ENCODE results near the gene RABEP2.

The RABEP2 gene

DNA sequence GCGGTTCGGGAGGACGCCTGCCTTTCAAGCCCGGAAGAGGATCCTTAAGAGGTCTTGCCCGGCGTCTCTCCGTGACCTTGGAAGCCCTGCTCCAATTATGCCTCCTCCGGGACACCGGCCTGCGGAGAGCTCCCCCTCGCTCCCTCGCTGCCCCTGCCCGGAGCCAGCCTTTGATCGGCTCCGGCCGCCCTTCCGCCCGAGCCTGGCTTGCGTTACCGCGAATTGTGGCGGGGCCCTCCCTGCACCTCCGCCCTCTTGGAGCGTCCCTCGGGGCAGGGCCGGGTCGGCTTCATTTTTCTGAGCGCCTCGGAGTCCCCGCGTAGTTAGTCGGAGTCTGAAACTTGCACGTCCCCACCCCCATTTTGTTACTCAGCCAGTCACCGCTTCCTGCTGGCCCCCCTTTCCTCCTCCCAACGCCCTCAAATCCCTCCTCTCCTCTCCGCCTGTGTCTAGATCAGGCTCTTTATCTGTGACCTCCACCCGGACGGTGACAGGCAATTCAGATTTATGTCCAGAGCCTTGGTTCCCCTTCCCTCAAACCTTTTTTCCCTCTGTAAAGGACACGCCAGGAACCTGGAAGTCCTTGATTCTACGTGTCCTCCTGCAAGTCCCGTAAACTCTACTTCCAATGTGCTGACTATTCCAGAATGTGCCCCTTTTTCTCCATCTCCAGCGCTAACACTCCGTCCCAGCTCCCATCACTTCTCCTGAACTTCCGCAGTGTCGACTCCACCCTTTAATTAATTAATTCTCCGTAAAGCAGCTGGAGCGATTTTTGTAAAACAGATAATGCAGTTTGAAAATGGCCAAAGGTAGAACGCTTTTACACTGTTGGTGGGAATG is 569 bp upstream of the RABEP2 start:
- H3K79me2 ChIP-seq (ENCODE audit: low read length): no peaks in the 10 kb centered on the region
- H4K20me1 ChIP-seq (ENCODE audit: insufficient read depth, low read length): no peaks in the 10 kb centered on the region
- peaks cover 4% of the 10 kb centered on the region for H3K36me3 ChIP-seq (replicated peaks; ENCODE audit: low read depth, low read length)
- peak overlapping the region; percentile 100 for H3K4me2 ChIP-seq (ENCODE audit: low read length)
- no peaks in the 10 kb centered on the region for H3K27me3 ChIP-seq (ENCODE audit: low read depth, low read length)
- TF ChIP-seq EZH2phosphoT487 (IDR thresholded peaks at IDR 0.05; ENCODE audit: low read depth): no peak
- TF ChIP-seq, protein P1, sequence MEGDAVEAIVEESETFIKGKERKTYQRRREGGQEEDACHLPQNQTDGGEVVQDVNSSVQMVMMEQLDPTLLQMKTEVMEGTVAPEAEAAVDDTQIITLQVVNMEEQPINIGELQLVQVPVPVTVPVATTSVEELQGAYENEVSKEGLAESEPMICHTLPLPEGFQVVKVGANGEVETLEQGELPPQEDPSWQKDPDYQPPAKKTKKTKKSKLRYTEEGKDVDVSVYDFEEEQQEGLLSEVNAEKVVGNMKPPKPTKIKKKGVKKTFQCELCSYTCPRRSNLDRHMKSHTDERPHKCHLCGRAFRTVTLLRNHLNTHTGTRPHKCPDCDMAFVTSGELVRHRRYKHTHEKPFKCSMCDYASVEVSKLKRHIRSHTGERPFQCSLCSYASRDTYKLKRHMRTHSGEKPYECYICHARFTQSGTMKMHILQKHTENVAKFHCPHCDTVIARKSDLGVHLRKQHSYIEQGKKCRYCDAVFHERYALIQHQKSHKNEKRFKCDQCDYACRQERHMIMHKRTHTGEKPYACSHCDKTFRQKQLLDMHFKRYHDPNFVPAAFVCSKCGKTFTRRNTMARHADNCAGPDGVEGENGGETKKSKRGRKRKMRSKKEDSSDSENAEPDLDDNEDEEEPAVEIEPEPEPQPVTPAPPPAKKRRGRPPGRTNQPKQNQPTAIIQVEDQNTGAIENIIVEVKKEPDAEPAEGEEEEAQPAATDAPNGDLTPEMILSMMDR (IDR thresholded peaks at IDR 0.05; ENCODE audit: low read depth, low read length): no peak
- H3K9me3 ChIP-seq (ENCODE audit: insufficient read depth, low read length): no peaks in the 10 kb centered on the region
- H3K9ac ChIP-seq (ENCODE audit: low read length): peak overlapping the region; percentile 97
- peak overlapping the region; percentile 98 for H3K4me3 ChIP-seq (ENCODE audit: low read length)
- peaks cover 19% of the 10 kb centered on the region for H3K4me1 ChIP-seq (ENCODE audit: low read length)
- peak overlapping the region; percentile 92 for H3K27ac ChIP-seq (ENCODE audit: low read length)
- peak overlapping the region; percentile 55; the same call in 1 of the 2 replicates for H2AFZ ChIP-seq (ENCODE audit: low read depth, low read length)

DNA sequence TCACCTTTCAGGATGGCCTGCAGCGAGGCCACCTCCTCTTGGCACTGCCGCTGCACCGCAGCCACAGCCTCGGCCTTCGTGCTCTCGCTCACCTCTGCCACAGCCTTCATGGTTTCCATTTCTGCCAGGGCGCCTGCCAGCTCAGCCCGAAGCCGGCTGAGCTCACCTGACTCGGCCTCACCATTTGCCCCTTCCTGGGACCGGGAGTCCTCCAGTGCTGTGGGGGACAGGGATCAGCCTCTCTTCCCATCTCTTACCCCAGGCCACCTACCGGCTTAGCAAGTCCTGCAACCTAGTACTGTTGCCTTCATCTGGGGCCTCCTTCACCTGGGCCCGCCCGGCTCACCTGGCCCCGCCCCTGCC is 658 bp downstream of the RABEP2 start:
- Histone ChIP-seq H3K36me3 (replicated peaks; ENCODE audit: low read depth, low read length) (peaks cover 7% of the 10 kb centered on the region), H2AFZ (ENCODE audit: low read depth, low read length) (no peak overlapping the region), H3K9ac (ENCODE audit: low read length) (peak overlapping the region; percentile 68), H3K79me2 (ENCODE audit: low read length) (no peaks in the 10 kb centered on the region), H3K27me3 (ENCODE audit: low read depth, low read length) (no peaks in the 10 kb centered on the region), H4K20me1 (ENCODE audit: insufficient read depth, low read length) (no peaks in the 10 kb centered on the region), H3K9me3 (ENCODE audit: insufficient read depth, low read length) (no peaks in the 10 kb centered on the region), H3K4me2 (ENCODE audit: low read length) (peak overlapping the region; percentile 93), H3K4me3 (ENCODE audit: low read length) (peak overlapping the region; percentile 98), H3K4me1 (ENCODE audit: low read length) (peaks cover 14% of the 10 kb centered on the region), H3K27ac (ENCODE audit: low read length) (peak overlapping the region; percentile 92)
- TF ChIP-seq, protein P1 (IDR thresholded peaks at IDR 0.05; ENCODE audit: low read depth, low read length): no peak
- no peak for TF ChIP-seq EZH2phosphoT487 (IDR thresholded peaks at IDR 0.05; ENCODE audit: low read depth)

DNA sequence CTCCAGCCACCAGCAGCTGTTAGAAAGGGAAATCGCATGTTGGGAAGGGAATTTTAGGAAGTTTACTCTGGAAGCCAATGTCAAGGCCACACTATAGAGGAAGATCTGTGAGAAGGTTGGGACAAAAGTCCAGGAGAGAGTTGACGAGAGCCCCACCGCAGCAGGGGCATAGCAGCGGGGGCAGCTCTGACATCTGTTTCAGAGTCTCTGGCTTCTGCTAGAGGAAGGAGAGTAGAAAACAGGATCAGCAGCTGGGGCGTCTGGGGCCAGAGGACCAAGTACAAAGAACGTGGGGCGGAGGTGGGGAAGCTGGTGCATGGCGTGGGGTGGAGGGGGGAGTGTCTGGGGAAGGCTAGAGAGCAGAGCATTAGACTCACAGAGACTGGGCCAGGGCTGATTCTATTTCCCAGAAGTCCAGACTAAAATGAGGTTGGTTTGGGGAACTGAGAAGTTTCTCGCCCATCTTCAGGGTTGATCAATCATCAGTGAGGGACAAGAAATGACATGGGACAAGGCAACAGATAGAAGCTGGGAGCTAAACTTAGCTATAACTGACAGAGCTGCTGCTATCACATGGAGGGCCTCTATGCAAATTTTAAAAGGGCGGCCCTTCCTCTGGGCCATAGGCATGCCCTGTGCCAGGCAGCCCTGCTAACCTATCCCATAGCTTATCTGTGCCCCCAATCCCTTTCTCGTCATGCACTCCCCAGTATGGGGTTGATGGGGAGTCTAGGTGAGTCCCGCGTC is 1.2 kb downstream of the RABEP2 start:
- H3K36me3 ChIP-seq (replicated peaks; ENCODE audit: low read depth, low read length): peaks cover 7% of the 10 kb centered on the region
- H3K27me3 ChIP-seq (ENCODE audit: low read depth, low read length): no peaks in the 10 kb centered on the region
- H3K27ac ChIP-seq (ENCODE audit: low read length): peak overlapping the region; percentile 92
- H3K79me2 ChIP-seq (ENCODE audit: low read length): no peaks in the 10 kb centered on the region
- peak overlapping the region; percentile 93 for H3K4me2 ChIP-seq (ENCODE audit: low read length)
- peak overlapping the region; percentile 68 for H3K9ac ChIP-seq (ENCODE audit: low read length)
- H4K20me1 ChIP-seq (ENCODE audit: insufficient read depth, low read length): no peaks in the 10 kb centered on the region
- H3K9me3 ChIP-seq (ENCODE audit: insufficient read depth, low read length): no peaks in the 10 kb centered on the region
- H2AFZ ChIP-seq (ENCODE audit: low read depth, low read length): no peak overlapping the region
- H3K4me1 ChIP-seq (ENCODE audit: low read length): peaks cover 14% of the 10 kb centered on the region
- TF ChIP-seq EZH2phosphoT487 (IDR thresholded peaks at IDR 0.05; ENCODE audit: low read depth): no peak
- TF ChIP-seq, protein P1 (IDR thresholded peaks at IDR 0.05; ENCODE audit: low read depth, low read length): no peak
- H3K4me3 ChIP-seq (ENCODE audit: low read length): peak overlapping the region; percentile 98

DNA sequence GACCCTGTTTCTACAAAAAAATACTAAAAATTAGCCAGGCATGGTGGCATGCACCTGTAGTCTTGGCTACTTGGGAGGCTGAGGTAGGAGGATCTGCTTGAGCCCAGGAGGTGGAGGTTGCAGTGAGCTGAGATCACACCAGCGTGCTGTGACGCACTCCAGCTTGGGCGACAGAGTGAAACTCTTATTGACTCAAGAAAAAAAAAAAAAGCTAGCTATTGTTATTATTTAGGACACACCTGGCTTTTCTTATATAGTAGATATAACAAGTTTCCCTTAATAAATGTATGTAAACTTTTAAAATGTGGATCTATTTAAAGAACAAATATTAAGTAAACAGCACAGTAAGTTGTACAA is 1.8 kb downstream of the RABEP2 start:
- Histone ChIP-seq H3K79me2 (ENCODE audit: low read length) (no peaks in the 10 kb centered on the region), H3K27me3 (ENCODE audit: low read depth, low read length) (no peaks in the 10 kb centered on the region), H3K4me3 (ENCODE audit: low read length) (peak overlapping the region; percentile 98), H3K9me3 (ENCODE audit: insufficient read depth, low read length) (no peaks in the 10 kb centered on the region), H4K20me1 (ENCODE audit: insufficient read depth, low read length) (no peaks in the 10 kb centered on the region), H3K4me2 (ENCODE audit: low read length) (peak overlapping the region; percentile 93), H2AFZ (ENCODE audit: low read depth, low read length) (no peak overlapping the region), H3K9ac (ENCODE audit: low read length) (peak overlapping the region; percentile 68), H3K27ac (ENCODE audit: low read length) (peak overlapping the region; percentile 92), H3K4me1 (ENCODE audit: low read length) (peaks cover 14% of the 10 kb centered on the region), H3K36me3 (replicated peaks; ENCODE audit: low read depth, low read length) (peaks cover 7% of the 10 kb centered on the region)
- TF ChIP-seq EZH2phosphoT487 (IDR thresholded peaks at IDR 0.05; ENCODE audit: low read depth): no peak
- TF ChIP-seq, protein P1 (IDR thresholded peaks at IDR 0.05; ENCODE audit: low read depth, low read length): no peak

Measured in OCI-LY3 (cell line).